GM21825 (cell line): Measurements from ENCODE around the gene SERPINE2.

ENCODE experiments used
- ATAC-seq: cut with Tn5 transposase; IDR thresholded peaks from one replicate; pipeline ENCODE4 v1.9.1; 2021; ENCODE audit warnings: mild to moderate bottlenecking, moderate library complexity; ENCODE audit not compliant: unreplicated experiment

SERPINE2 gene

DNA sequence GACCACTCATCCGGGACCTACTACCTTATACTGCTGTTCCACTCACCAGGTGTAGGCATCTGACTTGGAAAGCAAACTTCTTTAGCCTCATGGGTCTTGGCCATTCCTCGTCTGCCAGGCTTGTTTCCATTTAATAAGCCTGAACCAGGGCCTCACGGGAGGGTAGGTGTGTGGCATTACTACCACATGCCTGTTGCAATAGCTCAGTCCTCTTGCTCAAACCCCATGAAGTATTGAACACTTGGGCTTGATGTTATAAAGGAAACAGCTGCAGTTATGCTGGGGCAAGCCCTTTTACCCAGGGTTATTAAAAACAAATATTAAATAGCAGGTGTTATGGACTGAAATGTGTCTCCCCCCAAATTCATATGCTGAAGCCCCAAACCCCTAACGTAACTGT lies 60.6 kb downstream of the SERPINE2 start:
- ATAC-seq, result no peak

DNA sequence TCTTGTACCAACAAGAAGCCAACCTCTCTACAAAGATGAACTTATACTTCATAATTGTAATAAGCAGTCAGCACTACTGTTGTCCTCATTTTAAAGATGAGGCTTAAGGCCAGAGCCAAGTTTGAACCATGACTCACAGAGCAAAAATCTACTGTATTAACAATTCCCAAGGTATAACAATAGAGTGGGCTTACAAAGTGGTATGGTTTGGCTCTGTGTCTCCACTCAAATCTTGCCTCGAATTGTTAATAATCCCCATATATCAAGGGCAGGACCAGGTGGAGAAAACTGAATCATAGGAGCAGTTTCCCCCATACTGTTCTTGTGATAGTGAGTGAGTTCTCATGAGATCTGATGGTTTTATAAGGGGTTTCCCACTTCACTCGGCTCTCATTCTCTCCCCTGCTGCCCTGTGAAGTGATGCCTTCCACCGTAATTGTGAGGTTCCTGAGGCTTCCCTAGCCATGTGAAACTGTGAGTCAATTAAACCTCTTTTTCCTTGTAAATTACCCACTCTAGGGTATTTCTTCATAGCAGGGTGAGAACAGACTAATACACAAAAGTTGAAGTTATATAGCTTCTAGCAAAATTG lies 62.4 kb downstream of the SERPINE2 start:
- ATAC-seq, result no peak

DNA sequence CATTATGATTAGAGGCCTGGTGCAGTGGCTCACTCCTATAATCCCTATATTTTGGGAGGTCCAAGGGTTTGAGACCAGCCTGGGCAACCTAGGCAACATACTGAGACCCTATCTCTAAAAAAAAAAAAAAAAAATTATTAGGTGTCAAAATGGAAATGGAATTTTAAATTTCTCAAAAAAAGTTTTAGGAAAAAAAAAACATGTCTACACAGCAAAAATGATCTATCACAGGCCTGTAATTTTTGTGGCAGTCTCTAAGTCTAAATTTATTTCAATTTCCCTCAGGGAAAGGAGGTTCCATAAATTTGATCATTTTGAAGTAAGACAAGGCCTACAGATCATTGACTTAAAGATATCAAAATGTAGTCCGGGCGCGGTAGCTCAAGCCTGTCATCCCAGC lies 65.5 kb downstream of the SERPINE2 start:
- no peak for ATAC-seq

DNA sequence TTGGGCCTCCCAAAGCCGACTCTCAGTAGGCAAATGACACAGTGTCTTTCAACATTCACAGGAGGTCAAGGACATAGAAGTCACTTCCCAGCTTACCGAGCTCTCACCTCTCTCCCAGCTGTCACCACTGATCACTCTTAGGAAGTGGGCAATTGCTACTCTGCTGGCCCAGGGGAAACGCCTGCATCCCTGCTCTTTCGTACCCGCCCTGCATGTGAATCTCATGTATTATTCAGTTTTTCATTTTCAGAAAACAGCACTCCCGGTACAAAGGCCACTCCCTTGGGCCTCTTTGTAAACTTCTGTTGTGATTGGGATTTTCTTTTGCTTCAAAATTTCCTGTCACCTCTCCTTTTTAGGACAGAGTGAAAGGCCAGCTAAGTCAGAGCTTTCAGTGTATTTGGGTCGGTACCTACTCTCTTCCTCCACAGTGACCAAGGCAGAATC lies 66.4 kb downstream of the SERPINE2 start:
- no peak for ATAC-seq

DNA sequence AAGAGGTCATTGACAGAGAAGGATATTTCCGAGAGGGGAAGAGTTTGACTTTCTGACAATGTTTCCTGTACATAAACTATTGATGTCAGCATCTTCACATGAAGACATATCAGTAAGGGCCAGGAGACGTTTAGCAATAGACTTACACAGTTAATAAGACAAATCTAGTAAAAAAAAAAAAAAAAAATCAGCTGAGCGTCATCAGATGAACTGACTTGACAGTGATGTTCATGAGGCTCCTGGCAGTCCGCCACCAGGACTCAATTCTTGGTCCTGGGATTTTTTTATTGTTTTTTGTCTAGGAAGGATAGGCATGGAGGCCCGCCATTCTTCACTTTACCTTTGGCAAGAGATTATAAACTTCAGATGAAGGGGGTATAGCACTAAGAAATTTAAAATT lies 67.4 kb downstream of the SERPINE2 start:
- ATAC-seq, result no peak

DNA sequence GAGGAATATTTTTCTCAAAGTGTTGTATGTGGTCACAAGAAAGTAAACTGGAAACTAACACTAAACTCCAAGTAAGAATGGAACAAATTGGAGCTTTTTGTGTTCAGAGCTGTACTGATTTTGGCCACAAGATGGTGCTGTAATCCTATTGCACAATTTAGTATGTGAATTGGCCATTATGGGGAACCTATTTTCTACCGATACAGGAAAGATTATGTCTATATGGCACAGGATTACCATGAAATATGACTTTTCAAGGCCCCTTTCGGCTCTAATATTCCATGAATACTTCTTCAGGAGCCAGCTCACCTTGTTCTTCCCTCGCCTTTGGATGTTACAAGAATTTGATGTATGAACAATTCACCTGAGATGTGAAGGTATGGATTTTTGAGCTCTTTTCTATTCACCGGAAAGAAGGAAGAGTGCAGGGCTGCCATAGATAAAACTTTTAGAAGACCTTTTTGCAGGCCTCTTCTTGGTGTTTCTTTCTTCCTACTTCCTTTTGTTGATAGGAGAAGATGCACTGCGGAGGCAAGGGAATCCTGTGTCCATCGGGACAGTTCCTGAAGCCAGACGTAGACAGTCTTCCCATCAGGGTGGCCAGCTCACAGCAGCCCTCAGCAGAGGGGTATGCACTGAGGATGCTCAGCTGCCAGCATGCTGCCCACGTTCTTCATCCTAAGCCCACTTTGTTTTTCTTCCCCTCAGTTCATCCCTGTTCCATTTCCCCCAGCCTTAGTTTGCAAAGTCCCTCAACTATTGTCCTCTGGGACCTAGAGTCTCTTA lies 68.5 kb downstream of the SERPINE2 start:
- no peak for ATAC-seq

DNA sequence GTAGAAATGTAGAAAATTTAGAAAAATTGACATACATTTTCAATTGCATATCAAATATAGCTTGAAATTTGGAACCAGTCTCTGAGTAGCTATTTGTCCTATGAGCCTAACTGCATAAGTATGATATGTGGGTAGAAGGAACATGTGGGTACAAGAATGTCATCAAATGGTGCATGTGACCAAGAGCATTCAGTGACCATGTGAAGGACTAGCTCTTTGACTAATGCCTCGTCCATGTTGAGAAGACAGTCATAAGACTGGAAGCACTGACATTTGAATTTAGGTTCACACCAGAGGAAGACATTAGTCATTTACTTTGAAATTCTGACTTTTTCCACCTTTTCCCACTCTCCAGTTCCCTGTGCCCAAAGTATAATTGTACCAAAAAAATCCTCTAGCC lies 69.2 kb downstream of the SERPINE2 start:
- no peak for ATAC-seq

DNA sequence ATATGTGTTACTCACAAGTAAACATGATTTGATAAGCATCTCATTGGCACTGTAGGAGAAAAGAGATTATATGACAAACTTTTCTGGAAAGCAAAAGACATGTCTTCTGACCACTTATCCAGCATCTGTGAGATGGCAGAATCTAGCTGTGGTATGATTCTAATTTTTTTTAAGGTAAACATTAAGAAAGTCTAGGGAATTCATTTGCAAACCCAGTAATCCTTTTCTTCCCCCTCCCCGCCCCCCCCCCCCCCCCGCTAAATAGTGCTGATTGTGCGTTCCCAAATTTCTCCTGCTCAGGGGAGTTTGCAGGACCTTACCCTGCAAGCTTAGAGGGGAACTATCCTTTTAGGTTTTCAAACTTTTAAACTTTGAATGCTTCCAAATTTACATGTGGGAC lies 69.8 kb downstream of the SERPINE2 start:
- ATAC-seq, result no peak

DNA sequence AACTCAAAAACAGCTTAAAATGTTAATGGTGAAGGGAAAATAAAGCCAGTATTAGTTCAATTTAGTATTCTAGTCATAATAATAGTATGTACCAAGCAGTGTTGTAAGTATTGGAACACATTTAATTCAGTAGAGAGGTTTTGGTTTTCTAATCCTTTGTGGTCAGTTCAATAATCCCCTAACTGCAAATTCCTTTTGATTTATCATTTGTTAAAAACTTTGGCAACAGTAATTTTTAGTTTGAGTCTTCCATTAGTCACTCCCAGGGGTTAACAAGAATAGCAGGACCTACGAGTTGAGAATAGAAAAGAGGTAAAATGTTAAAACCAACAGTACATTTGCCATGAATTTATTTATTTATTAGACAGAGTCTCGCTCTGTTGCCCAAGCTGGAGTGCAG lies 71.1 kb downstream of the SERPINE2 start:
- no peak for ATAC-seq

DNA sequence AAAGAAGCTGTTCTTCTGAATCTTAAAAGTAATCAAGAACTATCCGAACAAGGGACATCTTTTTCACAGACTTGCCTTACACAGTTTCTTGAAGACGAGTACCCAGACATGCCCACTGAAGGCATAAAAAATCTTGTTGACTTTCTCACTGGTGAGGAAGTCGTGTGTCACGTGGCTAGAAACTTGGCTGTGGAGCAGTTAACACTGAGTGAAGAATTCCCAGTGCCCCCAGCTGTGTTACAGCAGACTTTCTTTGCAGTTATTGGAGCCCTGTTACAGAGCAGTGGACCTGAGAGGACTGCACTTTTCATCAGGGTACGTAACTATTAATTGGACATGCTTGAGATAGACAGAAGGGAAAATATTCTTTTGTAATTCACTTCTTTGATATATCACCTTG lies 79.4 kb downstream of the SERPINE2 start:
- ATAC-seq, result no peak

DNA sequence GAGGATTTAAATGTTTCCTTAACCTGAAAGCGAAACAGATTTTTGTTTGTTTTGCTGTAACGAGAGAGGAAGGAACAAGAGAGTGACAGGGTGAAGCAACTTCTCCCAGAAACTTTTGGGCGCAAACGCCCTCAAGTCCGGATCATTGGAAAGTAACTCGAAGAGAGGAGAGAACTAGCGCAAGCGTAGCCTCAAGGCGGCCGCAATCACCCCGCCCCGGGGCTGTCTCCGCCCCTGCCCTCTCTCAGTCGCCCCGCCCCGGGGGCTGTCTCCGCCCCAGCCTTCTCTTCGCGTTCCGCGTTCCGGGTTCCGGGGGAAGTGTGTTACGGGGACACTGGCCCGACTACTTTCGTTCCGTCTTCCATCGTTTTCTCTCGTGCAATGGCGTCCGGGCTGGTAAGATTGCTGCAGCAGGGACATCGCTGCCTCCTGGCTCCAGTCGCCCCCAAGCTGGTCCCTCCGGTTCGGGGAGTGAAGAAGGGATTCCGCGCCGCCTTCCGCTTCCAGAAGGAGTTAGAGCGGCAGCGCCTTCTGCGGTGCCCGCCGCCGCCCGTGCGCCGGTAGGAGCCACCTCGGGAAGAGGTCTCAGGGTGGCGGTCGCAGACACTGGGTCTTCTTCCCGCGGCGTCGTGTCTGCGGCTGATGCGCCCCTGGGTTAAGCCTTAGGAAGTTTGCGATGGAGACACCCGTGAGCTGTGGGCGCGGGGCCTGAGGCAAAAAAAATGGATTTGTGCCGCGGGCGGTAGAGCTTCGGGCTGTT lies 81.8 kb downstream of the SERPINE2 start, which contains the start of gene MRPL44:
Gene MRPL44 (plus strand): TSS at position 372 of the 760 bp plus-strand sequence. CDS start 10 bp downstream, at position 382.
- ATAC-seq, result peak; percentile 90

DNA sequence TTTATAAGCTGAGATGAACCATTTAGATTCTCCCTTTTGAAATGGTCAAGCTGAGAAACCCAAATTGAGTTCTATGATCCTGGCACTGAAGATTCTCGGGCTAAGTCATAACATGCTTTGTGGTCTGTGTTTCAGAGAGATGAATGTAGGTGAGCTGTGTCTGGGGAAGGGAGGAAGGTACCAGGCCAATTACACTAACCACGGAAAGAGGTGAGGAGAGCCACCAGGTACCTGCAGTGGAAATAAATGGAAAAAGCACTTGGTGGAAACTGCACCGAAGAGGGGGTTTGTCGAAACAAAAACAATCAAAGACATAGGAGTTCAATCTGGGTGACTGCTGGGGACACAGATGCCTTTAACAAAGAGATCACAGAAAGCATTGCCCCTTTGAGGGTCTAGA lies 82.8 kb downstream of the SERPINE2 start:
- no peak for ATAC-seq

DNA sequence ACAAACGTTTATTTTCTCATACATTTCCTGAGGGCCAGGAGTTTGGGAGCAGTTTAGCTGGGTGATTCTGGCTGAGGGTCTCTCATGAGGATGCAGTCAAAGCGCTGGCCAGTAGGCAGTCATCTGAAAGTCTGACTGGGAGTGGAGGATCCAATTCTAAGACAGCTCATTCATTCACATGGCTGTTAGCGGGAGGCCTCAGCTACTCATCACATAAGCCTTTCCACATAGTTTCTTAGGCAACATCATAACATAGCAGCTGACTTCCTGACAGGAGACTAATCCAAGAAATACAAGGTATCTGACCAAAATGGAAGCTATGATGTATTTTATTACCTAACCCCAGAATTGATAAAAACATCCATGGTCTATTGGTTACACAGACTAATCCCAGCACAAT lies 84.7 kb downstream of the SERPINE2 start:
- ATAC-seq, result no peak

DNA sequence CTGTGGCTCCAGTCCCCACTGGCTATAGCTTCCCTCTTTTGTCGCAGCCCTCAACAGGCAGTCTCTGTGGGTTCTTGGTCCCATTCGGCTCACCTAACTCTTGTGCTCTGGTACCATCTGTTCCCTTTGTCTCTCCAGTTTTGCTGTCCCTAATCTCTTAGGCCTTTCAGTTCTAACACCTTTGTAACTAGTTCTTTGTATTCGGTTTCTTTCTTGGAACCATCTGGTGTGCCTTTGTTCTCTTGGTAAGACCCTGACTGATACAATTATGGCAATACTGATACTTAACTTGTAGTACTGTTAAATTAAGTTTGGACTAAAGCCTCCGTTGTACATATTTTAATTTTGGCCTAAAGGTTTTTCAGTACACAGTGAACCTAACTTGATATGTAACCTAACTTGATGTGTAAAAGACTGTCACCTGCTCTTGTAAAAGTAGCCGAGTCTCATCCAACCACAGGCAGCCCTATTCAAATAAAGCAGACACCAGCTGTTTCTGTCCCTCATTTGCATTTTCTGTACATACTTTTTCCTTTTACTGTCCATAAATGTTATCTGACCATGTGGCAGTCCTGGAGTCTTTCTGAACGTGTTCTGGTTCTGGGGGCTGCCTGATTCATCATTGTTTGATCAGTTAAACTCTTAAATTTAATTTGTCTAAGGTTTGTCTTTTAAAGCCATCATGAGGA lies 86.7 kb downstream of the SERPINE2 start:
- peak; percentile 47 for ATAC-seq

DNA sequence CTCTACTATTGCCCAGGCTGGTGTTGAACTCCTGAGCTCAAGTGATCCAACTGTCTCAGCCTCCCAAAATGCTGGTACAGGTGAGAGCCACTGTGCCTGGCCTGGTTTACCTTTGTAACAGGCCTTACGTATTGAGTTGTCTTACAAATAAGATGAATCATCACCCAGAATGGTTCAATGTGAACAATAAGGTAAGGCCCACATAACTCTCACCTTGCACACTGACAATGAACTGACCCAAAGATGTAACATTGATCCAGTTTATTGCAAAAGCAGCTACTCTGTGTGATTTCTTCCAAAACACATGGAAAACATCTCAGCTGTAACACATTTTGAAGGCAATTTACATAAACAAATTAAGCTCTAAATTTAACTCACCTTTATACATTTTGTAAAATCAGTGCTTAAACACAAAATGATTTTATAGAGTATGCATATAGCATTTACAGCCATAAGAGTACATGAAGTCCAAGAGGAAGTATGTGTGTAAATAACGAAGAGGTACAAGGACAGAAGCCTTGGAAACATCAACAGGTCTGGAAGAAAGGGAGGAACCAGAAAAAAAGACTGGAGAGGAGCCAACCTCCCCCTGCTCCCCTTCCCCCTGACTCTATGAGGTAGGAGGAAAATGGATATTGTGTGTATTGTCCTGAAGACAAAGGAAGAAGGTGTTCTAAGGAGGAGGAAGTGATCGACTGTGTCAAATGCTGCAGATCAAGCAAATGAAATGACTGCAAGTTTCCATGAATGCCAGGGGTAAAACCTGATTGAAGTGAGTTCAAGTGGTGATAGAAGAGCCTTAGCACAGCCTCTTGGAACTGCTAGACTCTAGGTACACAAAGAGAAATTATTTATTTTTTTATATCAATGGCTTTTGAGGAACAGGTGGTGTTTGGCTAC lies 88.4 kb downstream of the SERPINE2 start:
- no peak for ATAC-seq

DNA sequence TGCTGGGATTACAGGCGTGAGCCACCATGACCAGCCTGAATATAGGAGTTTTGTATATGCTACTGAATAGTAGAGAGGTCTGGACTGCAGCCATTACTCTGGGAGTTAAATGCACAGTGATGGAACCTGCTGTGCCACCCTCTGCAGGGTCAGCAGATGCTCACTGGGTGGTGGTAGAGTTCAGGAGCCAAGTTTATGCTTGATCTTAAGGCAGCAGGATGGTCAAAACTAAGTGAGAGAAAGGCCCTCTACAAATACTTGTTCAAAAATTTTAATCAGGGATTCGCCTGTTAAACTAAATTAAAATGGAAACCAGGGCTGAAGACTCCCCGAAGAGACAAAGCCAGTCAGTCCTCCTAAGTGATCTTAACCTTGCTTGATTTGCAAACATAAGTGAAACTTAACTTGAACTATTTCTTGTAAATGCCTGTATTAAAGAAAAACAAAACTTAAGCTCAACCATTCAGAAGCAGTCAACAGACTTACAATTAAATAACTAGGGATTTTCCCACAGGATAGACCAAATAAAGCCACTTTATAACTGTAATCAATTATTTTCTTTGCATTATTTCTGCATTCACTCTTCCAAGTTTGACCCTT lies 89.7 kb downstream of the SERPINE2 start:
- ATAC-seq, result no peak

DNA sequence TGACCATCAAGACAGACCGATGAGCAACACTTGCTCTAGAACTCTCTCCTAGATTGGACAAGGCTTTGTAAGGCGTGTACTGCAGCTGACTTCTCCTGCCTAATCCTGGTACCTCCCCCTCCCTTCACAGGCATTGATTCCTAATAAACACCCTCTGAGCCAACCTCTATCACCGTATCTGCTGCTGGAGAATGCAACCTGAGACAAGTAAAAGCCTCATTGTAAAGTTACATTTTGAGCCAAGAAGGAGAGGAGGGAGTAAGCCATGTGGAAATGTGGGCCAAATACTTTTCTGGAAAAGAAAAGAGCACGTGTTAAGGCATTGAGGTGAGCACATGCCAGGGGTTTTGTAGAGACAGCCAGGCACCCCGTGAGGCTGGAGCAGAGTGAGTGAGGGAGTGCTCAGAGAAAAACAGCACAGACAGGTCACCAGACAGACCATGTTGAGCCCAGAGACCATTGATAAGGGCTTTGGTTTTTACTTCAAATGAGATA lies 91.3 kb downstream of the SERPINE2 start:
- ATAC-seq, result no peak

DNA sequence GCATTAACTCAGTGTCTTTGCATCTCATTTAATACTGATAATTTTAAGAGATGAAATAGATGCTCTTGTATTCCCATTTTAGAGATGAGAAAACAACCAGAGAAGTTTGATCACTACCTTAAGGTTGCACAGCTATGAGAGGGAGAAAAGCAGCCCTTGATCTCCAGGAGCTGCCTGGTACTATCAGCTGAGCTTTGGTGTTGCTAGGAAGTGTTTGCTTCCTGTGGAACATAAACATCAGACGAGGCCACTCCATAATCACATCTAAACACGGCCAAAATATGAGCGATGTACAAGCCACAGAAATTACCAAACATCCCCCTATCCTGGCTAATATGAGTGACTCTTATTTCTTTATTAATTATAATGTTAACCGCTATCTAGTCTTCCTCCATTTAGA lies 93.3 kb downstream of the SERPINE2 start:
- ATAC-seq, result no peak

DNA sequence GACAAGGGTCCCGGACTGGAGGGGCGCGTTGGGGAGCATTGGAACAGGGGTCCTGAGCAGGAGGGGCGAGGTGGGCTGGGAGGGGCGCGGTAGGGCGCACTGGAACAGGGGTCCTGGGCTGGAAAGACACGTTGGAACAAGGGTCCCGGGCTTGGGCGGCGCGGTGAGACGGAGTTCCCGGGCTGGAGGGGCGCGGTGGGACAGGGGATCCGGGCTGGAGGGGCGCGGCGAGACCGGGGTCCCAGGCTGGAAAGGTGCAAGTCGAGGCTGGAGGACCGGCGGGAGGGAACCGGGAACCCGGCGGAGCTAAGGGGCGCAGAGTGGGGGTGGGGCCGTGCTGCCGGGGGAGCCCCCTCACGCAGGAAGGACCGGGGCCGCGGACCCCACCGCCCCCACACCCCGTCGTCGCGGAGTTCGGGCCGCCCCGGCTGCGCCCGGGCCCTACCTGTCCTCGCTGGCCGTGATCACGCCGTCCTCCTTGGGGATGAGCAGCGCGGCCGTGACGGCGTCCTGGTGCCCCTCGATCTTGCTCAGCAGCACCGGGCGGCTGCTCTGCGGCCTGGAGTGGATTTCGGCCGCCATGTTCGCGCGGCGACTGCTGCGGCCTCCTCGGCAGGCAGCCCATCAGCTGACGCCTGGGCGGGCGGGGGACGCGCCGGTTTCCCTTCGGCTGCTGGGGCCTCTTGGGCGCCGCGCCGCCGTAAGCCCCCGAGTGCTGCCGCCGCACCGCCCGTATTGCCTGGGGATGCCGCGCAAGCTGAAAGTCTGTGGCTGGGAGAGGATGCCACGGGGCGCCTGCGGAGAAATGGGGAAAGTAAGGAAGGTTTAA lies 94.2 kb downstream of the SERPINE2 start, which contains the start of gene WDFY1:
Gene WDFY1 (minus strand): TSS at position 633 of the 829 bp plus-strand sequence. CDS start 51 bp downstream, at position 582.
- peak; percentile 83 for ATAC-seq
